Neural cell (in vitro differentiated cells): ENCODE data around the gene PDPN. TPM values are rescaled to one million over a fixed set of nuclear protein-coding genes. Genes with fewer than 3 reads are reported as not detected.

ENCODE experiments used
- H2AFZ ChIP-seq: fragments of 200-600, 300-800 bp; sonication (generic), shearing (Covaris generic); 2 replicates; pipeline ENCODE4 v1.6.0; 2014; ENCODE audit warnings: low read depth, mild to moderate bottlenecking, antibody characterized with exemption, low read length, moderate library complexity
- H3F3A ChIP-seq: fragments of 200-600 bp; shearing (Covaris generic); 2 replicates; pipeline ENCODE4 v1.6.1; 2016; ENCODE audit warnings: mild to moderate bottlenecking, moderate library complexity, mixed read lengths, antibody characterized with exemption, low read length; ENCODE audit not compliant: insufficient read depth, poor library complexity, severe bottlenecking
- H3K27ac ChIP-seq: fragments of 200-600, 300-800 bp; sonication (generic), shearing (Covaris generic); 2 replicates; pipeline ENCODE4 v1.5.1; 2014; ENCODE audit warnings: mild to moderate bottlenecking, low read length, moderate library complexity
- H3K27me3 ChIP-seq: fragments of 300-800, 200-600 bp; sonication (generic), shearing (Covaris generic); 2 replicates; pipeline ENCODE4 v1.6.0; 2014; ENCODE audit warnings: mild to moderate bottlenecking, low read depth, low read length, moderate library complexity; ENCODE audit not compliant: insufficient read depth
- H3K36me3 ChIP-seq: fragments of 300-800, 200-600 bp; sonication (generic), shearing (Covaris generic); 2 replicates; pipeline ENCODE4 v1.5.1; 2014; ENCODE audit warnings: mild to moderate bottlenecking, antibody characterized with exemption, low read length, moderate library complexity; ENCODE audit not compliant: insufficient read depth
- H3K4me2 ChIP-seq: fragments of 300-800, 200-600 bp; sonication (generic), shearing (Covaris generic); 2 replicates; pipeline ENCODE4 v1.6.0; 2014; ENCODE audit warnings: mild to moderate bottlenecking, low read length
- H3K4me3 ChIP-seq: fragments of 300-800, 200-600 bp; sonication (generic), shearing (Covaris generic); 2 replicates; pipeline ENCODE4 v1.5.1; 2014; ENCODE audit warnings: mild to moderate bottlenecking, low read length, moderate library complexity
- H3K79me2 ChIP-seq: fragments of 200-600 bp; shearing (Covaris generic); replicated peaks from 2 replicates; pipeline ENCODE4 v1.6.0; 2014; ENCODE audit warnings: mild to moderate bottlenecking, low read length, moderate library complexity; ENCODE audit not compliant: insufficient read depth
- H3K9ac ChIP-seq: fragments of 300-800, 200-600 bp; sonication (generic), shearing (Covaris generic); 2 replicates; pipeline ENCODE4 v1.6.1; 2016; ENCODE audit warnings: mild to moderate bottlenecking, low read length, mixed read lengths
- H3K9me2 ChIP-seq: fragments of 200-600 bp; shearing (Covaris generic); 2 replicates; pipeline ENCODE4 v1.6.1; 2016; ENCODE audit warnings: mild to moderate bottlenecking, low read length, mixed read lengths; ENCODE audit not compliant: insufficient read depth
- H3K9me3 ChIP-seq: fragments of 200-600, 300-800 bp; sonication (generic), shearing (Covaris generic); 2 replicates; pipeline ENCODE4 v1.6.1; 2016; ENCODE audit warnings: mild to moderate bottlenecking, mixed run types, low read length, moderate library complexity, mixed read lengths
- H4K20me1 ChIP-seq: fragments of 200-600 bp; shearing (Covaris generic); 2 replicates; pipeline ENCODE4 v1.6.1; 2016; ENCODE audit warnings: mild to moderate bottlenecking, mixed run types; ENCODE audit not compliant: insufficient read depth
- EP300 ChIP-seq: fragments of 450-650 bp; conservative IDR thresholded peaks from 2 replicates; pipeline ENCODE4 v1.6.1; 2014; ENCODE audit warnings: antibody characterized with exemption, mild to moderate bottlenecking, moderate library complexity; ENCODE audit not compliant: poor library complexity, severe bottlenecking
- EZH2 ChIP-seq: fragments of 200-600, 300-800 bp; shearing (Covaris generic), sonication (generic); IDR thresholded peaks from 2 replicates; pipeline ENCODE4 v1.6.1; 2014; ENCODE audit warnings: antibody characterized with exemption, low read length, borderline replicate concordance, mild to moderate bottlenecking; ENCODE audit not compliant: insufficient read depth, poor library complexity, severe bottlenecking
- MXI1 ChIP-seq: fragments of 450-650 bp; conservative IDR thresholded peaks from 2 replicates; pipeline ENCODE4 v1.6.1; 2014; ENCODE audit warnings: antibody characterized with exemption, mild to moderate bottlenecking; ENCODE audit not compliant: poor library complexity, severe bottlenecking
- POLR2AphosphoS5 ChIP-seq: IDR thresholded peaks from 2 replicates; pipeline ENCODE4 v1.6.1; 2012
- RAD21 ChIP-seq: fragments of 450-650 bp; conservative IDR thresholded peaks from 2 replicates; pipeline ENCODE4 v1.6.1; 2014; ENCODE audit warnings: antibody characterized with exemption, mild to moderate bottlenecking, moderate library complexity
- REST ChIP-seq: IDR thresholded peaks from 2 replicates; pipeline ENCODE4 v1.6.1; 2012; ENCODE audit warnings: borderline replicate concordance
- SMC3 ChIP-seq: fragments of 450-650 bp; conservative IDR thresholded peaks from 2 replicates; pipeline ENCODE4 v1.6.1; 2014; ENCODE audit warnings: antibody characterized with exemption, mild to moderate bottlenecking, moderate library complexity; ENCODE audit not compliant: poor library complexity
- TAF1 ChIP-seq: IDR thresholded peaks from 2 replicates; pipeline ENCODE4 v1.6.1; 2012; ENCODE audit warnings: low read depth
- polyA plus RNA-seq: library from polyadenylated mRNA; depleted of rRNA; stranded (reverse); fragments of >200 nt; gene quantifications from 2 replicates; pipeline ENCODE4 v1.2.3, GENCODE V29; 2014
- TF ChIP-seq, protein P1 (sequence below): fragments of 450-650 bp; IDR thresholded peaks from 2 replicates; pipeline ENCODE4 v1.5.1; 2014; ENCODE audit warnings: antibody characterized with exemption, mild to moderate bottlenecking, moderate library complexity; ENCODE audit not compliant: poor library complexity, severe bottlenecking

PDPN gene
- polyA plus RNA-seq, 1 donor from 2014 or later = 0.63 TPM

DNA sequence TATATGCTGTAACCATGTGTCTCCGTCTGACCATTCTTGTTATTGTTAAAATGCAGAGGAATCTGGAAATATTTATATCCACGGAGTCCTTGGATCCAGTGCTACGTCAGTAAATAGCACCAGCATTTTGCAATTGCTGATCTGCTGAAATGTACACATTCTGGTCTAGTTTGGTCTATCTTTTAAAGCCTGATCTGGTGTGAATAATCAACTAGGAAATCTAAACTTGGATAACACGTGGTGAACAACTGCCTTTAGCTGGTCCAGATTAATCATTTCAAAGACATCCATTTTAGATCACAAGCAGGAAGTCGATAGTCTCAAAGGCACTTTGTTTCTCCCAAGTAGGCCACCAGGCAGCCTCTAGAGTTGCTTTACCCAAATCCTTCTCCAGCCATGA is 32.6 kb downstream of the PDPN start:
- H3K9me2 ChIP-seq = no peaks in the 10 kb centered on the region
- no peak overlapping the region for H3K27ac ChIP-seq
- no peaks in the 10 kb centered on the region for H3K27me3 ChIP-seq
- TF ChIP-seq SMC3 (no peak), REST (no peak), TAF1 (no peak), POLR2AphosphoS5 (no peak), EZH2 (no peak), MXI1 (no peak)
- no peaks in the 10 kb centered on the region for H3F3A ChIP-seq
- no peaks in the 10 kb centered on the region for H4K20me1 ChIP-seq
- H3K9ac ChIP-seq = no peak overlapping the region
- H3K4me2 ChIP-seq = no peak overlapping the region
- H2AFZ ChIP-seq = no peak overlapping the region
- H3K9me3 ChIP-seq = no peaks in the 10 kb centered on the region
- no peaks in the 10 kb centered on the region for H3K79me2 ChIP-seq
- H3K36me3 ChIP-seq = no peaks in the 10 kb centered on the region
- no peak overlapping the region for H3K4me3 ChIP-seq

DNA sequence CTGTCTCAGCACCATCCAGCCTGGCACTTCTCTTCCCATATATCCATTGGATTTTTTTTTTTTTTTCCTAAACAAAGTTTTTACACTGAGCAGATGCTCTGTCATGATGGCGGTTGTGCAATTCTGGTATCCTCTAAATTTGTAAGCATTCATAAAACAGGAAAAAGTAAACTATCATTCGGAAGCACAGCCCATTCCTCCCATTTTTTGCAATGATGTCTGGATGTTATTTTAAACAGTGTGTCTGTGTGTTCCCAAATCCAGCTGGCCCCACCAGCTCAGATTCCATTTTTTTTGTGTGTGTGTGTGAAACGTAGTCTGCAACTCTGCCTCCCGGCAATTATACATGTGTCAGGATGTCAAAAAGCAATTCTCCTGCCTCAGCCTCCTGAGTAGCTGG is 33.5 kb downstream of the PDPN start:
- Histone ChIP-seq H3K27ac (no peak overlapping the region), H4K20me1 (no peaks in the 10 kb centered on the region), H3K4me2 (no peak overlapping the region), H3K4me3 (no peak overlapping the region), H2AFZ (no peak overlapping the region), H3K9me2 (no peaks in the 10 kb centered on the region), H3K36me3 (no peaks in the 10 kb centered on the region), H3K9ac (no peak overlapping the region), H3K9me3 (no peaks in the 10 kb centered on the region), H3F3A (no peaks in the 10 kb centered on the region), H3K79me2 (no peaks in the 10 kb centered on the region), H3K27me3 (no peaks in the 10 kb centered on the region)
- no peak for TF ChIP-seq MXI1
- TF ChIP-seq POLR2AphosphoS5 = no peak
- no peak for TF ChIP-seq EZH2
- no peak for TF ChIP-seq SMC3

DNA sequence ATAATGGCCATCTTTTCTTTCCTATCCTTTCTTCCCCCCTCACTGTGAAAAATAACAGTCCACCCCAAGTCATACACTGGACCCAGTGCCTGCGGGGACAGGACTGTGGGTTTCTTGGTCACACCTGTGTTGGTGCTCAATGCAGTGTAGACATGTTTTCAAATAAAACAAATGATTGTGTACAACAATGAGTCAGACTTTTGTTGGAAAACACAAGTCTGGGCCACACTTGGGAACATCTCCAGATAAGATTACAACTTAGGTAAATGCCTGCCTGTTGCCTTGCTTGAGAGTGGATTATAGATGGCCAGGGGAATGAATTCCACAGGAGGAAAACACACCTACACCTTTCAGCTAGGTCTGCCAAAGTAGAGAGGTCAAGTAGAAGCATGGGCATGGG is 34.1 kb downstream of the PDPN start:
- H3K4me2 ChIP-seq = no peak overlapping the region
- H3K27ac ChIP-seq = no peak overlapping the region
- TF ChIP-seq RAD21 = no peak
- no peak for TF ChIP-seq TAF1
- TF ChIP-seq REST = no peak
- TF ChIP-seq EP300 = no peak
- TF ChIP-seq, protein P1, sequence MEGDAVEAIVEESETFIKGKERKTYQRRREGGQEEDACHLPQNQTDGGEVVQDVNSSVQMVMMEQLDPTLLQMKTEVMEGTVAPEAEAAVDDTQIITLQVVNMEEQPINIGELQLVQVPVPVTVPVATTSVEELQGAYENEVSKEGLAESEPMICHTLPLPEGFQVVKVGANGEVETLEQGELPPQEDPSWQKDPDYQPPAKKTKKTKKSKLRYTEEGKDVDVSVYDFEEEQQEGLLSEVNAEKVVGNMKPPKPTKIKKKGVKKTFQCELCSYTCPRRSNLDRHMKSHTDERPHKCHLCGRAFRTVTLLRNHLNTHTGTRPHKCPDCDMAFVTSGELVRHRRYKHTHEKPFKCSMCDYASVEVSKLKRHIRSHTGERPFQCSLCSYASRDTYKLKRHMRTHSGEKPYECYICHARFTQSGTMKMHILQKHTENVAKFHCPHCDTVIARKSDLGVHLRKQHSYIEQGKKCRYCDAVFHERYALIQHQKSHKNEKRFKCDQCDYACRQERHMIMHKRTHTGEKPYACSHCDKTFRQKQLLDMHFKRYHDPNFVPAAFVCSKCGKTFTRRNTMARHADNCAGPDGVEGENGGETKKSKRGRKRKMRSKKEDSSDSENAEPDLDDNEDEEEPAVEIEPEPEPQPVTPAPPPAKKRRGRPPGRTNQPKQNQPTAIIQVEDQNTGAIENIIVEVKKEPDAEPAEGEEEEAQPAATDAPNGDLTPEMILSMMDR = no peak
- no peak for TF ChIP-seq MXI1
- TF ChIP-seq SMC3 = no peak
- no peak for TF ChIP-seq EZH2

More for the DNA sequence above, 34.1 kb downstream of the PDPN start:
- Histone ChIP-seq H3K4me3 (no peak overlapping the region), H3K9me2 (no peaks in the 10 kb centered on the region), H3K36me3 (no peaks in the 10 kb centered on the region), H3K9me3 (no peaks in the 10 kb centered on the region), H3K79me2 (no peaks in the 10 kb centered on the region), H3K27me3 (no peaks in the 10 kb centered on the region), H3F3A (no peaks in the 10 kb centered on the region), H4K20me1 (no peaks in the 10 kb centered on the region), H3K9ac (no peak overlapping the region), H2AFZ (no peak overlapping the region)
